ENCODE data around the gene PIP4K2A. TPM values are rescaled to one million over a fixed set of nuclear protein-coding genes. Genes with fewer than 3 reads are reported as not detected.

PIP4K2A gene
- total RNA-seq, 1 experiment from 2014 or later = 20.2 TPM

DNA sequence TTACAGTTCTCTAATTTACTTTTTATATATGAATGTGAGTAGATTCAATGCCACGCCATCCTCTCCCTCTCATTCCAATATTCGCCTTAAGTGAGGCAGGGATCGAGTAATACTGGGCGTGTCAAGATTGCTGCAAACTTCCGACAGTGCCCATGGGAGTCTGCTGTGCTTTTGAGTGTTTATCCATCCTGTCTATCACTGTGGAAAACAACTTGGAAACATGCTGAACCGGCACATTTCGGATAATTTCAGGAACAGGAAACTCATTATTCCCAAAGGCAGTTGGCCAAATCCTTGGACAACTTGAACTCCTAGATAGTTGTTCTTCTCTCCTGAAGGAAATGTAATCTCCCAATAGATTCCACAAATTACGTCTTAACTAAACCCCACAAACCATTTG, 28.5 kb downstream of the PIP4K2A start:
- Histone ChIP-seq H2AFZ (ENCODE audit: low read length) (no peak overlapping the region), H3K27ac (ENCODE audit: low read length) (no peak overlapping the region), H3K9me3 (ENCODE audit: low read length) (no peaks in the 10 kb centered on the region), H3F3A (ENCODE audit: low read length, unreplicated experiment) (peaks cover 16% of the 10 kb centered on the region), H3K4me1 (ENCODE audit: insufficient read depth, low read length) (peaks cover 44% of the 10 kb centered on the region), H3K9me2 (replicated peaks; ENCODE audit: low read length) (no peaks in the 10 kb centered on the region), H3K4me2 (ENCODE audit: low read length) (no peak overlapping the region), H3K79me2 (ENCODE audit: low read length) (peaks cover 77% of the 10 kb centered on the region), H3K4me3 (ENCODE audit: low read length) (no peak overlapping the region), H3K36me3 (ENCODE audit: low read depth, low read length) (no peaks in the 10 kb centered on the region), H3K27me3 (ENCODE audit: low read length) (no peaks in the 10 kb centered on the region), H3K9ac (ENCODE audit: low read length) (no peak overlapping the region), H4K20me1 (ENCODE audit: low read length) (no peaks in the 10 kb centered on the region)
- DNase-seq = no peak
- intact Hi-C loops (cut with micrococcal nuclease) = no loop called here
- CTCF ChIA-PET = no interaction called here
- TF ChIP-seq, protein P1, sequence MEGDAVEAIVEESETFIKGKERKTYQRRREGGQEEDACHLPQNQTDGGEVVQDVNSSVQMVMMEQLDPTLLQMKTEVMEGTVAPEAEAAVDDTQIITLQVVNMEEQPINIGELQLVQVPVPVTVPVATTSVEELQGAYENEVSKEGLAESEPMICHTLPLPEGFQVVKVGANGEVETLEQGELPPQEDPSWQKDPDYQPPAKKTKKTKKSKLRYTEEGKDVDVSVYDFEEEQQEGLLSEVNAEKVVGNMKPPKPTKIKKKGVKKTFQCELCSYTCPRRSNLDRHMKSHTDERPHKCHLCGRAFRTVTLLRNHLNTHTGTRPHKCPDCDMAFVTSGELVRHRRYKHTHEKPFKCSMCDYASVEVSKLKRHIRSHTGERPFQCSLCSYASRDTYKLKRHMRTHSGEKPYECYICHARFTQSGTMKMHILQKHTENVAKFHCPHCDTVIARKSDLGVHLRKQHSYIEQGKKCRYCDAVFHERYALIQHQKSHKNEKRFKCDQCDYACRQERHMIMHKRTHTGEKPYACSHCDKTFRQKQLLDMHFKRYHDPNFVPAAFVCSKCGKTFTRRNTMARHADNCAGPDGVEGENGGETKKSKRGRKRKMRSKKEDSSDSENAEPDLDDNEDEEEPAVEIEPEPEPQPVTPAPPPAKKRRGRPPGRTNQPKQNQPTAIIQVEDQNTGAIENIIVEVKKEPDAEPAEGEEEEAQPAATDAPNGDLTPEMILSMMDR (conservative IDR thresholded peaks at IDR 0.05; ENCODE audit: low read depth, low read length) = no peak
- TF ChIP-seq EZH2 (IDR thresholded peaks at IDR 0.05; ENCODE audit: low read length, unreplicated experiment) (no peak), EZH2phosphoT487 (IDR thresholded peaks at IDR 0.05; ENCODE audit: borderline replicate concordance, low read length) (no peak)
- POLR2A ChIA-PET (ENCODE audit: unreplicated experiment) = no interaction called here
- no peak for ATAC-seq
- no TSS peak for BruUV-seq (replicated peaks)

DNA sequence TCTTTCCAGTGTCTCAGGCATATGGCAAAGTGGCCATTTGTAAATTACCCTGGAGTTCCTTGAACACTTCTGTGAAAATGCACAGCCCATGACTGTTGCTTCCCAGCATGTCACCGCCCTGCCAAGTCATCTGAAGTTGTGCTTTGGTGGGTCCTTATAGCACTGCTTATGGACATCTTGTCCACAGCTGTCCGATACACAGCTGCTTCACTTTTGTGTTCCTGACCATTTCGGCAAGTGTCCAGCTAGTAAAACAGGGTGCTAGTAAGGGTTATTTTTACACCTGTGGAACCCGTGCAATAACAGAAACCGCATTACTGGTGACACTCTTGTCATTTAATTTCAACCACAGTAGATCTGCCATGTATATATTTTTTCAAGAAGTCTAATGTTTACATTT, 29.7 kb downstream of the PIP4K2A start:
- Histone ChIP-seq H3F3A (ENCODE audit: low read length, unreplicated experiment) (peaks cover 16% of the 10 kb centered on the region), H3K9me2 (replicated peaks; ENCODE audit: low read length) (no peaks in the 10 kb centered on the region), H2AFZ (ENCODE audit: low read length) (no peak overlapping the region), H3K79me2 (ENCODE audit: low read length) (peaks cover 80% of the 10 kb centered on the region), H3K4me2 (ENCODE audit: low read length) (peak overlapping the region; percentile 97; the same call in 1 of the 2 replicates), H3K36me3 (ENCODE audit: low read depth, low read length) (no peaks in the 10 kb centered on the region), H3K27ac (ENCODE audit: low read length) (peak overlapping the region; percentile 100), H3K4me1 (ENCODE audit: insufficient read depth, low read length) (peaks cover 51% of the 10 kb centered on the region), H3K27me3 (ENCODE audit: low read length) (no peaks in the 10 kb centered on the region), H4K20me1 (ENCODE audit: low read length) (no peaks in the 10 kb centered on the region), H3K9me3 (ENCODE audit: low read length) (no peaks in the 10 kb centered on the region), H3K4me3 (ENCODE audit: low read length) (no peak overlapping the region), H3K9ac (ENCODE audit: low read length) (peak overlapping the region; percentile 94; the same call in 1 of the 2 replicates)
- no peak for TF ChIP-seq EZH2 (IDR thresholded peaks at IDR 0.05; ENCODE audit: low read length, unreplicated experiment)
- no peak for TF ChIP-seq EZH2phosphoT487 (IDR thresholded peaks at IDR 0.05; ENCODE audit: borderline replicate concordance, low read length)
- TF ChIP-seq, protein P1 (conservative IDR thresholded peaks at IDR 0.05; ENCODE audit: low read depth, low read length) = no peak
- BruUV-seq (replicated peaks) = no TSS peak
- intact Hi-C loops (cut with micrococcal nuclease) = no loop called here
- peak; percentile 11 for DNase-seq
- ChIA-PET CTCF (no interaction called here), POLR2A (ENCODE audit: unreplicated experiment) (no interaction called here)
- ATAC-seq = no peak

DNA sequence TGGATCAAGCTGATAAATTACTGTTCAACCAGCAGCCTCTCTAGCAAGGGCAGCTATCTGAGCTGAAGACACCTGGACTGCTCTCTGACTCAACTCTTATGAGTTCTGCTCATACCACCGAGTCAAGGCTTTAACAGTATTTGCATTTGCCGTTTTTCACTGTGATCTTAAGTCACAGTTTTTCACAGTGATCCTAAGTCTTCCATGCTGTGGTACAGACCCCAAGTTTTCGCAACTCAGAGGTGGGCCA, 31.3 kb downstream of the PIP4K2A start:
- H3K4me3 ChIP-seq (ENCODE audit: low read length) = peak overlapping the region; percentile 64
- ChIA-PET CTCF (interaction anchor here (0.7 kb wide), 1 partner anchor 69 kb away, joined by 4 read pairs; no protein-coding TSS in a partner anchor), POLR2A (ENCODE audit: unreplicated experiment) (no interaction called here)
- peaks cover 16% of the 10 kb centered on the region for H3F3A ChIP-seq (ENCODE audit: low read length, unreplicated experiment)
- H4K20me1 ChIP-seq (ENCODE audit: low read length) = no peaks in the 10 kb centered on the region
- H3K27ac ChIP-seq (ENCODE audit: low read length) = peak overlapping the region; percentile 100
- TF ChIP-seq EZH2 (IDR thresholded peaks at IDR 0.05; ENCODE audit: low read length, unreplicated experiment) (no peak), EZH2phosphoT487 (IDR thresholded peaks at IDR 0.05; ENCODE audit: borderline replicate concordance, low read length) (no peak)
- TF ChIP-seq, protein P1 (conservative IDR thresholded peaks at IDR 0.05; ENCODE audit: low read depth, low read length) = no peak
- H3K9me2 ChIP-seq (replicated peaks; ENCODE audit: low read length) = 0 out of 2 replicates have a peak, but pooled peaks cover 3% of the 10 kb centered on the region
- H3K4me2 ChIP-seq (ENCODE audit: low read length) = peak overlapping the region; percentile 97
- H3K9me3 ChIP-seq (ENCODE audit: low read length) = no peaks in the 10 kb centered on the region
- intact Hi-C loops (cut with micrococcal nuclease) = loop anchor here (2.0 kb wide), 1 partner anchor 30 kb away; no protein-coding TSS in a partner anchor
- H3K27me3 ChIP-seq (ENCODE audit: low read length) = no peaks in the 10 kb centered on the region
- peaks cover 53% of the 10 kb centered on the region for H3K4me1 ChIP-seq (ENCODE audit: insufficient read depth, low read length)
- BruUV-seq (replicated peaks) = no TSS peak
- peak overlapping the region; percentile 94 for H3K9ac ChIP-seq (ENCODE audit: low read length)
- H3K36me3 ChIP-seq (ENCODE audit: low read depth, low read length) = no peaks in the 10 kb centered on the region
- ATAC-seq = peak; percentile 57
- DNase-seq = no peak
- no peak overlapping the region for H2AFZ ChIP-seq (ENCODE audit: low read length)
- H3K79me2 ChIP-seq (ENCODE audit: low read length) = peaks cover 79% of the 10 kb centered on the region

Measured in PC-3 (cell line).